HG03135 (cell line): ENCODE data around the gene CYB5RL.

Experiments used
- ATAC-seq: cut with Tn5 transposase; IDR thresholded peaks from one replicate; pipeline ENCODE4 v1.9.1; 2021; ENCODE audit warnings: mild to moderate bottlenecking, moderate library complexity; ENCODE audit not compliant: unreplicated experiment

CYB5RL gene

DNA sequence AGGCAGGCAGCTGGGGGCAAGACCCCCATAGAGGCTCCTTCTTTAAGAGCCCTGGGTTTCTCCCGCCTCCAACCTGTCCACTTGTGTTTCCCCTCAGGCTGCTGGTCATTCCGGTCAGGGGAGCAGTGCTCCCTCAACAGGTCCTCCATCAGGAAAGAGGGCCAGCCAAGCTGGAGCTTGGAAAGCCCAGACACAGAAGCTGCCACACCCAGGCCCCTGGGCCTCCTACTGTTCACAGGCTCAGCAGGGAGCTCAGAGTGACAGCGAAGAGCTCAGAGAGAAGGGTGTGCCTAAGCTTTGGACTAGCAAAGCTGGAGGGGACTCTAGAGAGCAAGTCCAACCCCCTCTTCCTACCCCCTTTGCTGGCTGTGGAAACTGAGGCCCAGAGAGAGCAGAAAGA, 36.8 kb downstream of the CYB5RL start:
- no peak for ATAC-seq

GRCh38 chr1:54161495-54162168, 38.2 kb downstream of the CYB5RL start:
- no peak for ATAC-seq

DNA sequence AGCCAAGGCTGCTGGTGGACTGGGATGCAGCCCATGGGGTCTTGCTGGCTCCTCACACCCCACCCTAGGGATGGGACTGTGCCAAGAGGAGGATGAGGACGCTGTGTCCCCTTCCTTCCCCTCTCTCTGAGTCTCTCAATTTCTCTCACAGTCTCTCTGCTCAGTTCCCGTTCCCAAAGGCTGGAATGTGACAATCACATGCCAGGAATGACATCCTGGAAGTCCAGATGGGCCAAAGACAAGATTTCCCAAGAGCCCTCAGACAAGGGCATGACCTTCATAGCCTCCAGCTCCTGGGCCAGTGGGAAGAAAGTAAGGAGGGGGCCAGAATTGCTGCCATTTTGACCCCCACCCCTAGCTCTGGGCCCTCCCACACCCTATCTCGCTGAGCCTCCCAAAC, 39.5 kb downstream of the CYB5RL start:
- no peak for ATAC-seq

GRCh38 chr1:54159733-54160316, 40.0 kb downstream of the CYB5RL start:
- ATAC-seq = no peak

GRCh38 chr1:54158071-54158470, 41.8 kb downstream of the CYB5RL start:
- ATAC-seq = no peak

DNA sequence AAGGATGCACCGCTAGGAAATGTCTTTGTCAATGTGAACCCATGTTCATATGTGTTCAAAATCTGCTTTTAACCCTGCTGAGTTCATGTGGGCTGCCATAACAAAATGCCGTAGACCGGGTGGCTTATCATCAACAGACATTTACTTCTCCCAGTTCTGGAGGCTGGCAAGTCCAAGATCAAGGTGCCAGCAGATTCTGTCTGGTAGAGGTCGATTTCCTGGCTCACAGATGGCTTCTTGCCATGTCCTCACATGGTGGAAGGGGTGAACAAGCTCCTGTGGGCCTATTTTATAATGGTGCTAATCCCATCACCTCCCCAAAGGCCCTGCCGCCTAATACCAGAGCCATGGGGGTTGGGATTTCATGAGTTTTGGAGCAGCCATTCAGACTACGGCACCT, 42.4 kb downstream of the CYB5RL start:
- ATAC-seq = no peak

GRCh38 chr1:54156986-54157385, 42.8 kb downstream of the CYB5RL start:
- ATAC-seq = no peak

DNA sequence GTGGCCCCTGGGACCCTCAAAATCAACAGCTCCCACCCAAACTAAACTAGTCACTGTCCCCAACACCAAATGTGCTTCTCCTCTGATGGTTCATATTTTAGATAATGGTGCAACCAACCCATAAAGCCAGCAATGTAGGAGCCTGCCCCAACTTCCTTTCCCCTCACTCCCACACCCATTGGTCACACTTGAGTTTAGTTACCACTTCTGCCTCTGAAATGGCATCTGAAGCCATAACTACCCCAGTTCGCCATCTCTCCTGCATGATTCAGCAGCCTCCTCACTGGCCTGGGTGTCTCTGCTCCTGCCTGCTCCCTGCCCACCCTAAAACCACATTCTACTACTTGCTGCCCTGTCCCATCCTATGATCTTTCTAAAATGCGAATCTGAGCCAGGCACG, 43.6 kb downstream of the CYB5RL start:
- ATAC-seq = no peak

GRCh38 chr1:54153535-54154439, 46.0 kb downstream of the CYB5RL start:
- ATAC-seq = no peak

- ATAC-seq = no peak
Measured at GRCh38 chr1:54152696-54153095, 47.1 kb downstream of the CYB5RL start, which contains the start of gene CDCP2. CDCP2 (minus strand) TSS chr1:54153000; CDS start chr1:54152922, 78 bp downstream.

DNA sequence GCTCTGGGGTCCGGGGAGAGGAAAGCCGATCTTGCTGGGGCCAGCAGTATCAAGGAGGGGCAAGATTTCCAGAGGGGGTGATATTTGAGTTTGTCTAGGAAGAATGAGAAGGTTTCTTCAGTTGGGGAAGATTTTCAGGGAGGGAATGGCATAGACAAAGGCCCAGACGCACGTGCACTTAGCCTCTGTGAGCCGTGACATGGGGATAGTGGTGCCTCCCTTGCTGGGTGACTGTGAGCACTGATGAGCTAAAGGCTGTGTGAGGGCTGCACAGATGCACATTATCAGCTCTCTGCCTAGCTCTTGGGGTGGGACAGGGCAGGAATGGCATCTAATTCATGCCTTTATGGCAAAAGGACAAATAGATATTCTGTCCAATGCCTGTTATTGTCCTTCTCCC, 48.8 kb downstream of the CYB5RL start:
- no peak for ATAC-seq
